ENCODE data around the gene SMG7.

GRCh38 chr1:183470961-183471742 is 1.1 kb upstream of the SMG7 start:
- TF ChIP-seq REST (IDR thresholded peaks at IDR 0.05; ENCODE audit: insufficient read depth in 1 of 2, low read depth in 2 of 2, low read length in 1 of 2) (no peak), CTCF (IDR thresholded peaks at IDR 0.05) (no peak), POLR2AphosphoS5 (IDR thresholded peaks at IDR 0.05; ENCODE audit: low read depth, low read length) (peak; percentile 24), SIN3A (IDR thresholded peaks at IDR 0.05; ENCODE audit: borderline replicate concordance, insufficient read depth, low read depth, low read length) (0 out of 2 replicates have a peak, but pooled peaks have one; percentile 2)
